IgD-negative memory B cell (primary cell): ENCODE results near the gene BABAM2. TPM values are rescaled to one million over a fixed set of nuclear protein-coding genes. Genes with fewer than 3 reads are reported as not detected.
A peak's percentile ranks its signal among the peaks of the same experiment; 100 is the strongest.

Experiments
- H3K27ac Mint-ChIP-seq, 3 donors: one replicate each; pipeline ENCODE4 v1.8.0; 2020 to 2022; ENCODE audit warnings: mild to moderate bottlenecking in 3 of 3, mixed read lengths in 3 of 3, moderate library complexity in 1 of 3
- H3K27me3 Mint-ChIP-seq: one replicate; pipeline ENCODE4 v1.8.0; 2021; ENCODE audit warnings: mixed read lengths
- H3K36me3 Mint-ChIP-seq: one replicate; pipeline ENCODE4 v1.8.0; 2020; ENCODE audit warnings: mild to moderate bottlenecking, mixed read lengths
- H3K4me1 Mint-ChIP-seq, 3 donors: one replicate each; pipeline ENCODE4 v1.8.0; 2020 to 2022; ENCODE audit warnings: mixed read lengths in 3 of 3, mild to moderate bottlenecking in 1 of 3
- H3K4me3 Mint-ChIP-seq, 4 donors: one replicate each; pipeline ENCODE4 v1.8.0; 2020 to 2022; ENCODE audit warnings: mild to moderate bottlenecking in 4 of 4, mixed read lengths in 4 of 4, moderate library complexity in 3 of 4
- H3K9me3 Mint-ChIP-seq, 3 donors: one replicate each; pipeline ENCODE4 v1.8.0; 2020 to 2021; ENCODE audit warnings: mixed read lengths in 3 of 3, mild to moderate bottlenecking in 1 of 3
- polyA plus RNA-seq: library from polyadenylated mRNA; unstranded; fragments of 300-500 nt; fragmentation: Illumina TruSeq; gene quantifications from one replicate; pipeline ENCODE4 v1.2.3, GENCODE V29; 2021

Gene BABAM2
- polyA plus RNA-seq, 1 donor from 2014 or later, result 57.9 TPM

DNA sequence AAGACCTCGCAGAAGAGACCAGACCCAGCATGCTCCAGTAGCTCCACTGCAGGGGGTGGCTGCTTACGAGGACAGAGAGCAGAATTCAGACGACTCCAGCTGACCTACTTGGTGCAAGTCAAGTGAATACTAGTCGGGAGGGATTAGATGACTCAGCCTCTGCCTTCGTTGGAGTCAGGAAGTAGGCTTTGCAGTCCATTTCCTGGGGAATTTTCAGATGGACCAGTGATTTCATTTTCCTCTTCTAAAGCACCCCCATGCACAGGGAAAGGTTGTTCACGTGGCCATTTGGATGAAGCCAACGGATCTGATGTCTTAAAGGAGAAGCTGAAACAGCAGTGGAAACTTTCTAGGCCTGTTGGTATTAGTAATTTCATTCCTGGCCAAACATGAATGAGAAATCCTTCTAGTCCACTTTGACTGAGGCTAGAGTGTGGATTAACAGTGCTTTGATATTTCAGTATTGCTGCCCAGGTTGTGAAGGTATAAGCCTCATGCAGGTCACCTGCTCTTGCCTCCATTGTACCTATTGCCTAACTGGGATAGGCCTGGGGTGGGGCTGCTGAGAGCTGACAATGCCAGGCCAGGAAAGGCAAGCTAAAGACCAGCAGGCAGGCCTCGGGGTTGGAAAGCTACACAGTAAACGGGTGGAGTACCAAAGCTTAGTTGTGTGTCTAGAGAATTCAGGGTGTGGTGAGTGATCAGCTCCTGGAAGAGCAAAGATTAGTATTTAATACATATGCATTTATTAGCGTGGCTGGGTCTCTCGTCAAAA is 384.6 kb downstream of the BABAM2 start:
- Mint-ChIP-seq H3K9me3 (peaks cover 0 to 2% (median 0%) of the 10 kb centered on the region in 3 donors), H3K4me3 (no peak overlapping the region), H3K36me3 (peaks cover 14% of the 10 kb centered on the region), H3K27ac (peak overlapping the region in 1 of 3 donors; percentile 60), H3K4me1 (peaks cover 0 to 7% (median 2%) of the 10 kb centered on the region in 3 donors), H3K27me3 (no peaks in the 10 kb centered on the region)

DNA sequence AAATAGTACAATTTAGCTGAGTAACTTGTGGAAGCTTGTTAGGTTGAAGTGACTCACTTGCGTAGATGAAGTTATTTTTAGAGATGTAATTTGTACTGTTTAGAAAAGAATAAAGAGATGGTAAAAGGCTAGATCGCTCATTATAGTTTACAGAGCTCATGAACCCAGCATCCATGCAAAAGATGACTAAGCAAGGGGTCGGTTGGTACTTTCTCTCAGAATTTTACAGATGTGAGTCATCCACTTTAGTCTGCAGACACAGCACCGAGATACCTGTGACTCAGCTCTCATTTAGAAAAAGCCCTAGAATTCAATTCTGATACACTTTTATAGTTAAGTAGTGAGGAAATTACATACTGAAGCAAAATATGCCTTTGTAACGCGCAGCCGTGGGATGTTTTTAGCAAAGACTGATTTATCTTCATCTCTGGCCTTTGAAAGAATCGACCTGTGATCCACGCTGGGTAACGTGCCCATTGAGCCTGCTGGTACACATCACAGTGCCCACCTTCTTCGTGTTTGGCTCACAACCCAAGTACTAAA is 385.6 kb downstream of the BABAM2 start:
- H3K36me3 Mint-ChIP-seq, result peaks cover 16% of the 10 kb centered on the region
- H3K27ac Mint-ChIP-seq, result no peak overlapping the region
- peaks cover 0 to 2% (median 0%) of the 10 kb centered on the region in 3 donors for H3K9me3 Mint-ChIP-seq
- H3K4me3 Mint-ChIP-seq, result no peak overlapping the region
- H3K27me3 Mint-ChIP-seq, result no peaks in the 10 kb centered on the region
- H3K4me1 Mint-ChIP-seq, result peaks cover 0 to 4% (median 2%) of the 10 kb centered on the region in 3 donors

DNA sequence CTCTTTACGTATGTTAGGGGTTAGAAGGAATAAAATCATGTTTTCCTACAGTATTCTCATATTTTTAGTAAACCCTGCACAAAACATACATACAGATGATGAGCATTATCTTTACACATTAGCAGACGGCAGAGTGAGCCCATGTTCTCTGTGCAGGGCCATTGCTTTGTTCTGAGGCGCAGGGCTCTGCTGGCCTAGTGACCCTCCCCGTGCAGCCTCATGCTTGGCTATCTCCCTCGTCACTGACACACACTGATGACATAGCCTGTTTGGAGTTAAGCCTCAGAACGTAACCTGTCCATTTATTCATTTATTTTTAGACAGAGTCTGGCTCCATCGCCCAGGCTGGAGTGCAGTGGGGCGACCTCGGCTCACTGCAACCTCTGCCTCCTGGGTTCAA is 386.3 kb downstream of the BABAM2 start:
- no peaks in the 10 kb centered on the region for H3K27me3 Mint-ChIP-seq
- no peak overlapping the region for H3K27ac Mint-ChIP-seq
- H3K9me3 Mint-ChIP-seq, result peaks cover 0 to 2% (median 0%) of the 10 kb centered on the region in 3 donors
- no peak overlapping the region for H3K4me3 Mint-ChIP-seq
- H3K4me1 Mint-ChIP-seq, result peaks cover 0 to 2% (median 2%) of the 10 kb centered on the region in 3 donors
- H3K36me3 Mint-ChIP-seq, result peaks cover 14% of the 10 kb centered on the region

DNA sequence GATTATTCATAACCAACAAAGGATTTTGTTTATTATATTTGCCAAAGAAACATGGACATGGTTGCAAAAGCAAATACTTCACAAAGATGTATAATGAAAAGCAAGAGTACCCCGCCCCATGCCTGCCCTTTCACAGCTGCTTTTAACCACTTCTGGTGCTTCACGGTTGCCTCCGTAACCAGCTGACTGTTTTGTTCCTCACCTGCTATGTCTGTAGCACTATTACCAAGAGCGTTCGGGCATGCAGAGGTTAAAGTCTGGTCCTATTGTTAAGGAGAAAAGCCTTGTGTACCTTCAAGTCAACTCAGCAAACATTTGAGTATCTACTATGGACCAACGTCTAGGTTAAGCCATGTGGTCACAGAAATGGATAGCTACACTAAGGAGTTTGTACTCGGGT is 386.9 kb downstream of the BABAM2 start:
- peaks cover 0 to 2% (median 1%) of the 10 kb centered on the region in 3 donors for H3K4me1 Mint-ChIP-seq
- no peak overlapping the region for H3K27ac Mint-ChIP-seq
- H3K27me3 Mint-ChIP-seq, result no peaks in the 10 kb centered on the region
- H3K36me3 Mint-ChIP-seq, result peaks cover 13% of the 10 kb centered on the region
- H3K4me3 Mint-ChIP-seq, result no peak overlapping the region
- peaks cover 0 to 2% (median 0%) of the 10 kb centered on the region in 3 donors for H3K9me3 Mint-ChIP-seq

DNA sequence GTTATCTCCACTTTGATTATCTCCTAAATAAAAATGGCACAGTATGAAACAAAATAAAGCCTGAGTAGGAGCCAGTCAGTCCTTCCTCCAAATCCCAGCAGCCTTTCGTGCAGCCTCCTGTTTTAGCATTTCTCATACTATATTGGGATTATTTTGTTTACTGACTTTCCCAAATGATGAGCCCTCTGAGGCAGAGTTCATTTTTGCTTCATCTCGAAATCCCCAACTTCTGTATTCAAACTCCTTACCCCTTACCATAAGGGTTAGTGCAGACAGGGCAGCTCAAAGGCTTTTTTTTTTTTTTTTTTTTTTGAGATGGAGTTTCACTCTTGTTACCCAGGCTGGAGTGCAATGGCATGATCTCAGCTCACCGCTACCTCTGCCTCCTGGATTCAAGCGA is 388.8 kb downstream of the BABAM2 start:
- H3K27me3 Mint-ChIP-seq, result no peaks in the 10 kb centered on the region
- no peak overlapping the region for H3K4me3 Mint-ChIP-seq
- H3K4me1 Mint-ChIP-seq, result peaks cover 0 to 1% (median 0%) of the 10 kb centered on the region in 3 donors
- H3K36me3 Mint-ChIP-seq, result peaks cover 10% of the 10 kb centered on the region
- H3K9me3 Mint-ChIP-seq, result peaks cover 0 to 2% (median 0%) of the 10 kb centered on the region in 3 donors
- H3K27ac Mint-ChIP-seq, result no peak overlapping the region

DNA sequence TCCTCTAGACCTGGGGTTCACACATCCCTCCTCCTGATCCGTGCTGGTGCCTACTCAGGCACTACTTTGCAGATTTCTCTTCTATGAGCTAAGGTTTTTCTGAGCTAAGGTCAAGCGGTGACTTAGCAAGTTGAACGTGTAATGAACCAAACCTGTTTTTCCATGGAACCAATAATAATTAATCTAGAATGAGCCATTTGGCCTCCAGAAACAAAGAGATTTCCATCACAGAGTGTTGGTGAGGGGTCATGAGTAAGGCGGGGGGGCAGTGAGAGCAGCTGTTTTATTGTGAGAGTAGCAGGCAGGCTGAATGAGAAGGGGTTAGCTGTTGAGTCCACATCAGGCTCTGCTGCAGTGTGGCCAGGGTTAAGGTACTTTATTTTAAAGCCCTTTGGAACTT is 390.1 kb downstream of the BABAM2 start:
- Mint-ChIP-seq H3K36me3 (peaks cover 10% of the 10 kb centered on the region), H3K9me3 (peaks cover 0 to 2% (median 0%) of the 10 kb centered on the region in 3 donors), H3K4me3 (no peak overlapping the region), H3K27ac (no peak overlapping the region), H3K4me1 (peaks cover 0 to 1% (median 0%) of the 10 kb centered on the region in 3 donors), H3K27me3 (no peaks in the 10 kb centered on the region)

DNA sequence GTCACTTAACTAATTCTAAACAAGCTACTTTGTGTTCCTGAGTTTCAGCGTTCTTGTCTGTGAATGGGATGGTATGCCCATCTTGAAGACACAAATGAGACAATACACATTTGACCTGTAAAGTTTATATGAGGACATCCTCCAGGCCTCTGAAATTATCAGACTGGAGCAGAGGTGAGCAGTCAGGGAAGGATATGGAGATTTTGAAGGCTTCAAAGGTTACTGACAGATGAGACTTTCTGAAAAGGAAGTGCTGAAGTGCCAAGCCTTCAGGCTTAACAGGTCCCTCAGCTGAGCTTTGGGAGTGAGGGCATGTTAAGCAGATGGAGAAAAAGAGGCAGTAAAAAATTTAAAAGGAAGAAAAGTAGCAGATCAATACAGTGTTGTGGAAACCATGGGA is 391.2 kb downstream of the BABAM2 start:
- Mint-ChIP-seq H3K4me3 (no peak overlapping the region), H3K4me1 (no peaks in the 10 kb centered on the region), H3K27ac (no peak overlapping the region), H3K9me3 (peaks cover 0 to 2% (median 0%) of the 10 kb centered on the region in 3 donors), H3K36me3 (peaks cover 16% of the 10 kb centered on the region), H3K27me3 (no peaks in the 10 kb centered on the region)

DNA sequence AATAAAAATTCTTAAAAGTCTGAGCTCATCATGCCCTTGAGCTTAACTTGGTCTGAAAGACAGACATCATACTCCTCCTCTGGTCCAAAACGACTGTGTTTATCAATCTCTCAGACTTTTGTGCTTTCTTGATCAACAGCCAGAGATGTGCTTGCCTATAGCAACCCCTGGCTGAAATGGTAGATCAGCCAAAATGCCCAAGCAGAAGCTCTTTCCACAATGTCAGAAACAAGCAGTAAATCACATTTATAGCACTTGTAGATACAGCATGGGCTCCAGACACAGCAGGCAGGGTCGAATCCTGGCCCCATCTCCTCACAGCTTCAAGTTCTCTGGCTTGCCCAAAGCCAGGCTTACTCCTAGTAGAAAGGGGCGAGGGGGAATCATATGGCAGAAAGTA is 391.7 kb downstream of the BABAM2 start:
- Mint-ChIP-seq H3K4me3 (no peak overlapping the region), H3K4me1 (no peaks in the 10 kb centered on the region), H3K27ac (no peak overlapping the region), H3K27me3 (no peaks in the 10 kb centered on the region), H3K9me3 (peaks cover 0 to 2% (median 0%) of the 10 kb centered on the region in 3 donors), H3K36me3 (peaks cover 16% of the 10 kb centered on the region)

DNA sequence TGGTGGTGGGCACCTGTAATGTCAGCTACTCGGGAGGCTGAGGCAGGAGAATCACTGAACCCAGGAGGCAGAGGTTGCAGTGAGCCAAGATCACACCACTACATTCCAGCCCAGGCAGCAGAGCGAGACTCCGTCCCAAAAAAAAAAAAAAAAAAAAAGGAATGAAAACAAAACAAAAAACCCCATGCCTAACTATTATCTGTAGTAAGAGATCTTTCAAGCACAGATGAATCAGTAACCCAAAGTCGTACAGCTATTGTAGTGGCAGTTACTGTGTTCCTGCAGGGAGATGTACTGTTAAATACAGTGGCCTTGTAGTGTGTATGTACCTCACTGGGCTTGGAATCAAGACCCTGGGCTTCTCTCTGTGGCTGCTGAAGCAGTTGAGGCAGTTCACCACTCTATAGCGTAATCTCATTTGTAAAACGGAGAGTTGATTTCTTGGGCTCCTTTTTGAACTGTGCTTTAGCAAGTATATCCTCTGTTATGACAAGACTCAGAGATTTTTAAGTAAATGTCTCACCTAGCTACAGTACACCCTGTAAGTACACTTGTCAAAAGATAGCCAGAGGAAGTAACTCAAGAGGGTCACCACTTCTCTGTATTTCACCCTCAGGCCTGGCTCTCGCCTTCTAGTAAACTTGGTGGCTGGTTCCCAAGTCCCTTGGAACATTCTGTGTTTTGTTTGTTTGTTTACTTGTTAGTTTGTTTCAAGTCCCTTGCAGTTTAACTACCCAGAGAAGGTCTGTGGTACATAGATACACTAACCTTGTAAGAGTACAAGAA is 392.5 kb downstream of the BABAM2 start:
- Mint-ChIP-seq H3K27me3 (no peaks in the 10 kb centered on the region), H3K27ac (no peak overlapping the region), H3K9me3 (peaks cover 0 to 2% (median 0%) of the 10 kb centered on the region in 3 donors), H3K36me3 (peaks cover 18% of the 10 kb centered on the region), H3K4me1 (no peaks in the 10 kb centered on the region), H3K4me3 (no peak overlapping the region)

DNA sequence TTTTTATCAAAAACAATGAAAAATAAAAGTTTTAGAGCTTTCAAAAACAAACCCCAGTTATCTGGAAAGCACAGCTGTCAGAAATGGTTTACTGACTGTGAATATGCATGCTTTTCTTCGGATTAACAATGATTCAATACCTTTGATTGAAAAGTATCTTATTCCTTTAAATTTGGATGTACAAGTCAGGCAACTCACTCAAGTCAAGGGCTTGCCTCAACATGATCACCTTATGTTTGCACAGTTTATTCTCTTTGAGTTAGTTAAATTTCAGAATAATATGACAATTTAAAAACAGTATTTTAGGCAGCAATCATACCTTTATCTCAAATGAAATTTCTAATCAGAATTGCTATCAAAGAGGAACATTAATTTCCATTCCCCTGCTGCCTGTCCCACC is 393.3 kb downstream of the BABAM2 start:
- Mint-ChIP-seq H3K27me3 (no peaks in the 10 kb centered on the region), H3K4me3 (no peak overlapping the region), H3K4me1 (no peaks in the 10 kb centered on the region), H3K27ac (no peak overlapping the region), H3K9me3 (no peaks in the 10 kb centered on the region), H3K36me3 (peaks cover 16% of the 10 kb centered on the region)

DNA sequence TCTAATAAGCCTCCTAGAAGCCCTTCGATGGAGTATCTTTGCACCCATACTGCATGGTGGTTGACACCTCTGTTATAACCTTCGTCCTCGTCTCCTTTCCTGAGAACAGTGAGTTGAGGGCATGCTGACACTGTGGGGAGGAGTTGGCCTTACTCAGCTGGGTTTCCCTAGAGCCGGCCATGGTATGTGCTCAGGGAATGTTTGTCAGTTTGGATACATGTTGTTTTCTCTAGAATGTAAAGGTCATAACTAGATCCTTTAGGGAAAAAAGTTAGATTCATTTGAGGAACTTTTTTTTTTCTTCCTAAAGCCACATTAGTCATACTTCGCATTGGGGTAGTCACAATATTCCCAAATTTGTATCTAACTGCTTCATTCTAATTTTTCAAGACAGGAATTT is 396.1 kb downstream of the BABAM2 start:
- Mint-ChIP-seq H3K36me3 (peaks cover 16% of the 10 kb centered on the region), H3K4me1 (no peaks in the 10 kb centered on the region), H3K27ac (no peak overlapping the region), H3K4me3 (no peak overlapping the region), H3K9me3 (no peaks in the 10 kb centered on the region), H3K27me3 (no peaks in the 10 kb centered on the region)

DNA sequence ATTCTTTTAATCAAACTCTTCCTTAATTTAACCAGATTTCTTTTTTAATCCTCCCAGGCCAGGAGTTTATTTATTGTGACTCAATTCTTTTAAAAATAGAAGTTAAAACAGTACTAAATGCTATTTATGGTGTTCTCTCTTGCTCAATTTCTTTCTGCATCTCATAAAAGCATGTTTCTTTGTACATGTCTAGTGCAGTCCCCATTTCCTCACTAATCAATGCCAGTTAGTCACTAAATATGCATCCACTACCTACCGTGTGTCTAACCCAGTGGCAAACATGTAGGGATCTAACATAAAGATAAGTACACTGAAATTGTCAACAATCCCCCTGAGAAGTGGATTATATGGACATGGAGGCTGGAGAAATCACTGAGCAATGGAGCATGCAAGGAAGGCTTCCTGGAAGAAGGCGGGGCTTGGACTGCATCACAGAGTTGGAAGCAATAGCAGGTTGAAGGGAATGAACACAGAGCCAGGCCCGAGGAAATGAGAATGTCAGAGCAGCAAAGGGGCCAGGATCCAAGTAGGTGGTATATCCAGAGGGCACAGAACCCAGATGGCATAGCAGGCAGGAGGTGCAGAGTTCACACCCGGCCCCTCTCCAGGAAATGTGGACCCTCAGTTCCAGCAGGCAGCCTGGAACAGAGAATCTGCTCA is 396.9 kb downstream of the BABAM2 start:
- no peak overlapping the region for H3K27ac Mint-ChIP-seq
- no peaks in the 10 kb centered on the region for H3K9me3 Mint-ChIP-seq
- H3K36me3 Mint-ChIP-seq, result peaks cover 20% of the 10 kb centered on the region
- no peak overlapping the region for H3K4me3 Mint-ChIP-seq
- H3K27me3 Mint-ChIP-seq, result no peaks in the 10 kb centered on the region
- H3K4me1 Mint-ChIP-seq, result no peaks in the 10 kb centered on the region

DNA sequence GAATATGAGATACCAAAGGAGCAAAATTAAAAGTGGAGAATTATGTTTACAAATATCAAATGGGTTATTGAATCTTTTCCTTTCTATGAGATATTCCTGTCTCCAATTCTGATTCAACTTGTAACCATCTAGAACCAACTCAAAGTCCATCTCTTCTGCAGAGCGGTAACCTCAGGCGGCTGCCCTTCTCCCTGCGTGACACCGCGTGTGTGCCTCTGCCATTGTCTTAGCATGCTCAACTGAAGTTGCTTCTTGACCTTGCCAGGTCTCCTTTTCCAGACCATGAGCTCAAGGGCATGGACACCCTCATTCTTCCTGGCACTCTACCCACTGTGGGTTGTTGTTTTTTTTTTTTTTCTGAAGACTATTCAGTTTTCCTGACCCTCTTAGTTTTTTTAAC is 398.1 kb downstream of the BABAM2 start:
- Mint-ChIP-seq H3K27ac (no peak overlapping the region), H3K36me3 (peaks cover 20% of the 10 kb centered on the region), H3K4me3 (no peak overlapping the region)

DNA sequence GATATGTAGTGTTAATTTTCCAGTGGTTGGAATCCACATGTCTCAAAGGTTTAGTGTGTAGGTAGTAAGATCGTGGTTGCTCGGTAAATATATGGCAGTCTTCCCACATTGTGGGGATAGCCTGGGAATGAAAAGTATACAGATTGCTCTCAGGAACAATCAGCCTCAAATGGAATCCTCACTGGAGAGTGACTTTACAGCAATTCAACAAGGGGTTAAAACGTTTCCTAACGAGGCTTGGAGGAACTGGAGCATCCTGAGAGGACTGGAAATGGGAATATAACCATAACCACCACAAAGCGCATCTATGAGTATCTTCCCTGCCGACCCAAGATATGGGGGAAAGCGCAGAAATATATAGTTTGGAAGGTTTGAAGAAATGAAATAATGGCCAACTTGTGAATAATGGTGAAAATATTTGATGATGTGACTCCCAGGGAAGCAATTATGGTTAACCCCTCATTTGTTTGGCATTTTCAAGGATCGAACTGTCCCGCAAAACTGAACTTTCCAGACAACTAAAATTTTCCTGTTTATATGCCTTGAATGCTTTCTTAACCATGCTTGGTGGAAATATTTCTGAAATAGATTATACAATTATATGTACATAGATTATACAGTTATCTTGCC is 401.4 kb downstream of the BABAM2 start:
- Mint-ChIP-seq H3K27me3 (no peaks in the 10 kb centered on the region), H3K9me3 (no peaks in the 10 kb centered on the region), H3K4me1 (no peaks in the 10 kb centered on the region), H3K27ac (no peak overlapping the region), H3K4me3 (no peak overlapping the region), H3K36me3 (peaks cover 10% of the 10 kb centered on the region)

More for the DNA sequence above, 398.1 kb downstream of the BABAM2 start:
- H3K9me3 Mint-ChIP-seq, result no peaks in the 10 kb centered on the region
- H3K27me3 Mint-ChIP-seq, result no peaks in the 10 kb centered on the region
- no peaks in the 10 kb centered on the region for H3K4me1 Mint-ChIP-seq
